NT2/D1 (cell line): ENCODE measurements around the gene IL16.

ENCODE experiments used
- YY1 ChIP-seq: IDR thresholded peaks from 2 replicates; pipeline ENCODE4 v1.6.1; 2011; ENCODE audit not compliant: insufficient read length, insufficient read depth
- ZNF274 ChIP-seq: IDR thresholded peaks from 2 replicates; pipeline ENCODE4 v1.6.1; 2011; ENCODE audit warnings: mild to moderate bottlenecking, low read depth, low read length

DNA sequence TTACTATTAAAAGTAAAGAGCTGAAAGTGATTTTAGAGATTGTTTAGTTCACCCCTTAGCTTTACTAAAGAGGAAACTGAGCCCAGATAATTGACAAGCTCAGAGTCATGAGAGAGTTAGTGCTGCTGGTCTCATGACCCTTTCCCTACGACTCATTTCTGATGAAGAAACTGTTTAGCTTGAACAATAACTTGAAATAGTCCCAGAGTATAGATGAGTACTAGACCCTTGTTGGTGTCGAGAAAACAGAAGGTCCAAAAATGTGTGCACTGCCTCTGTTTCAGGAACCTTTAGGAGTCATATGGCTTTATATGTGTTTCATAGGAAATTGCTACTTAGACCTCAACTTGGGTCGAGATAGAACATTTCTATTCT lies 58.2 kb downstream of the IL16 start:
- TF ChIP-seq ZNF274, result no peak
- TF ChIP-seq YY1, result no peak
